SJSA1 (cell line): ENCODE measurements around the gene APOC4. TPM values are rescaled to one million over a fixed set of nuclear protein-coding genes. Genes with fewer than 3 reads are reported as not detected.

Experiments
- DNase-seq, 2 experiments: peaks; one replicate each; pipeline ENCODE4 v3.0.0-alpha.2; 2015 to 2020; ENCODE audit warnings: low spot score in 2 of 2, low read depth in 1 of 2
- H3K27ac ChIP-seq: fragments of 250-450 bp; sonication (Bioruptor Pico); 2 replicates; pipeline ENCODE4 v1.5.1; 2020; ENCODE audit warnings: mild to moderate bottlenecking, moderate library complexity
- H3K27me3 ChIP-seq: fragments of 250-450 bp; sonication (Bioruptor Pico); replicated peaks from 2 replicates; pipeline ENCODE4 v1.5.1; 2020; ENCODE audit warnings: mild to moderate bottlenecking, moderate library complexity
- H3K36me3 ChIP-seq: fragments of 250-450 bp; sonication (Bioruptor Pico); 2 replicates; pipeline ENCODE4 v1.5.1; 2020; ENCODE audit warnings: mild to moderate bottlenecking
- H3K4me1 ChIP-seq: fragments of 250-450 bp; sonication (Bioruptor Pico); replicated peaks from 2 replicates; pipeline ENCODE4 v1.6.1; 2021; ENCODE audit warnings: mild to moderate bottlenecking
- H3K4me3 ChIP-seq: fragments of 250-450 bp; sonication (Bioruptor Pico); 2 replicates; pipeline ENCODE4 v1.5.1; 2020; ENCODE audit warnings: mild to moderate bottlenecking
- H3K9me3 ChIP-seq: fragments of 250-450 bp; sonication (Bioruptor Pico); replicated peaks from 2 replicates; pipeline ENCODE4 v1.5.1; 2020; ENCODE audit warnings: mild to moderate bottlenecking
- total RNA-seq: library from RNA; depleted of rRNA; stranded (reverse); fragments of >200 nt; shearing (Covaris generic); gene quantifications from 2 replicates; pipeline ENCODE4 v1.2.3, GENCODE V29; 2014; rRNA removed

Gene APOC4
- not detected in 2 replicates for total RNA-seq

GRCh38 chr19:44942067-44942571 lies at the start of gene APOC4:
Gene APOC4, plus strand, starts transcription at chr19:44942237. Its CDS starts 41 bp downstream, at chr19:44942278.
- no peak within 1 kb of the TSS for H3K4me3 ChIP-seq
- no peak for DNase-seq

GRCh38 chr19:44892932-44893331 lies 49.1 kb upstream of the APOC4 start:
- no peak overlapping the region for H3K27ac ChIP-seq
- DNase-seq = no peak
- H3K4me3 ChIP-seq = no peak overlapping the region
- H3K4me1 ChIP-seq = peaks cover 18% of the 10 kb centered on the region
- H3K36me3 ChIP-seq = peaks cover 81% of the 10 kb centered on the region
- no peaks in the 10 kb centered on the region for H3K9me3 ChIP-seq
- H3K27me3 ChIP-seq = no peaks in the 10 kb centered on the region

More at GRCh38 chr19:44942067-44942571, at the start of gene APOC4:
- no peaks in the 10 kb centered on the region for H3K9me3 ChIP-seq
- H3K27ac ChIP-seq = no peak within 1 kb of the TSS
- no peaks in the 10 kb centered on the region for H3K36me3 ChIP-seq
- no peaks in the 10 kb centered on the region for H3K4me1 ChIP-seq
- no peaks in the 10 kb centered on the region for H3K27me3 ChIP-seq

GRCh38 chr19:44893332-44894051 lies 48.5 kb upstream of the APOC4 start:
- no peak for DNase-seq
- no peaks in the 10 kb centered on the region for H3K9me3 ChIP-seq
- peaks cover 82% of the 10 kb centered on the region for H3K36me3 ChIP-seq
- H3K4me1 ChIP-seq = peaks cover 18% of the 10 kb centered on the region
- no peak overlapping the region for H3K4me3 ChIP-seq
- H3K27me3 ChIP-seq = no peaks in the 10 kb centered on the region
- H3K27ac ChIP-seq = no peak overlapping the region

- no peak overlapping the region for H3K27ac ChIP-seq
- H3K27me3 ChIP-seq = no peaks in the 10 kb centered on the region
- no peak overlapping the region for H3K4me3 ChIP-seq
- H3K9me3 ChIP-seq = no peaks in the 10 kb centered on the region
- peaks cover 18% of the 10 kb centered on the region for H3K4me1 ChIP-seq
- peaks cover 86% of the 10 kb centered on the region for H3K36me3 ChIP-seq
- DNase-seq = no peak
Observed at GRCh38 chr19:44894052-44894400, 48.0 kb upstream of the APOC4 start.

GRCh38 chr19:44894946-44895345 lies 47.1 kb upstream of the APOC4 start:
- Histone ChIP-seq H3K27me3 (no peaks in the 10 kb centered on the region), H3K4me1 (peaks cover 13% of the 10 kb centered on the region), H3K27ac (no peak overlapping the region), H3K36me3 (peaks cover 84% of the 10 kb centered on the region), H3K4me3 (no peak overlapping the region), H3K9me3 (no peaks in the 10 kb centered on the region)
- DNase-seq = no peak

- no peaks in the 10 kb centered on the region for H3K9me3 ChIP-seq
- H3K27me3 ChIP-seq = no peaks in the 10 kb centered on the region
- H3K4me3 ChIP-seq = no peak overlapping the region
- peaks cover 95% of the 10 kb centered on the region for H3K36me3 ChIP-seq
- no peak overlapping the region for H3K27ac ChIP-seq
- DNase-seq = no peak
- no peaks in the 10 kb centered on the region for H3K4me1 ChIP-seq
Observed at GRCh38 chr19:44897835-44898234, 44.2 kb upstream of the APOC4 start.

- Histone ChIP-seq H3K27me3 (peaks cover 6% of the 10 kb centered on the region), H3K4me1 (no peaks in the 10 kb centered on the region; the same call in 1 of the 2 replicates), H3K27ac (no peak overlapping the region), H3K4me3 (no peak overlapping the region), H3K36me3 (peaks cover 84% of the 10 kb centered on the region), H3K9me3 (no peaks in the 10 kb centered on the region)
- no peak for DNase-seq
Observed at GRCh38 chr19:44900328-44901244, 41.5 kb upstream of the APOC4 start.

GRCh38 chr19:44903216-44903601 lies 38.8 kb upstream of the APOC4 start:
- Histone ChIP-seq H3K4me1 (peaks cover 3% of the 10 kb centered on the region; the same call in 1 of the 2 replicates), H3K9me3 (no peaks in the 10 kb centered on the region), H3K27ac (no peak overlapping the region), H3K4me3 (no peak overlapping the region), H3K36me3 (peaks cover 58% of the 10 kb centered on the region), H3K27me3 (peaks cover 9% of the 10 kb centered on the region)
- no peak for DNase-seq

- Histone ChIP-seq H3K4me3 (no peak overlapping the region), H3K27ac (no peak overlapping the region), H3K9me3 (no peaks in the 10 kb centered on the region), H3K4me1 (peaks cover 3% of the 10 kb centered on the region; the same call in 1 of the 2 replicates), H3K27me3 (peaks cover 9% of the 10 kb centered on the region), H3K36me3 (peaks cover 54% of the 10 kb centered on the region)
- peak in 1 of 2 experiments; percentile 73 for DNase-seq
Observed at GRCh38 chr19:44903602-44904425, 38.2 kb upstream of the APOC4 start.

GRCh38 chr19:44904426-44904994 lies 37.5 kb upstream of the APOC4 start:
- no peak overlapping the region for H3K27ac ChIP-seq
- H3K36me3 ChIP-seq = peaks cover 48% of the 10 kb centered on the region
- no peaks in the 10 kb centered on the region for H3K9me3 ChIP-seq
- DNase-seq = no peak
- H3K4me1 ChIP-seq = peaks cover 3% of the 10 kb centered on the region; the same call in 1 of the 2 replicates
- H3K27me3 ChIP-seq = peaks cover 9% of the 10 kb centered on the region
- H3K4me3 ChIP-seq = no peak overlapping the region

- Histone ChIP-seq H3K4me1 (peaks cover 3% of the 10 kb centered on the region; the same call in 1 of the 2 replicates), H3K4me3 (no peak within 1 kb of the TSS), H3K27me3 (peaks cover 9% of the 10 kb centered on the region), H3K9me3 (no peaks in the 10 kb centered on the region), H3K36me3 (peaks cover 39% of the 10 kb centered on the region), H3K27ac (no peak within 1 kb of the TSS)
- DNase-seq = no peak
Observed at GRCh38 chr19:44905437-44906160, 36.4 kb upstream of the APOC4 start, which contains the start of gene APOE. Gene APOE, plus strand, starts transcription at chr19:44905796. Its CDS starts 829 bp downstream, at chr19:44906625.

GRCh38 chr19:44907613-44908012 lies 34.4 kb upstream of the APOC4 start:
- no peak overlapping the region for H3K27ac ChIP-seq
- no peak for DNase-seq
- no peaks in the 10 kb centered on the region for H3K9me3 ChIP-seq
- peaks cover 19% of the 10 kb centered on the region for H3K36me3 ChIP-seq
- peaks cover 9% of the 10 kb centered on the region for H3K27me3 ChIP-seq
- H3K4me1 ChIP-seq = peaks cover 10% of the 10 kb centered on the region
- H3K4me3 ChIP-seq = no peak overlapping the region
